GM23338 (cell line): ENCODE data around the gene UBAP2. TPM values are rescaled to one million over a fixed set of nuclear protein-coding genes. Genes with fewer than 3 reads are reported as not detected.

Source experiments
- ATAC-seq: fragments of 200-7000 bp; cut with Tn5 transposase; 3 replicates; pipeline ENCODE4 v1.9.1; 2020
- DNase-seq: peaks from one replicate; pipeline ENCODE4 v3.0.0-alpha.2; 2015; ENCODE audit warnings: low spot score
- H2AFZ ChIP-seq: fragments of 200-600 bp; sonication (generic); 2 replicates; pipeline ENCODE4 v1.8.0; 2016; ENCODE audit warnings: antibody characterized with exemption, mild to moderate bottlenecking, moderate library complexity
- H3F3A ChIP-seq: fragments of 200-600 bp; sonication (generic); replicated peaks from 2 replicates; pipeline ENCODE4 v1.8.0; 2017; ENCODE audit warnings: antibody characterized with exemption, mixed run types, low read depth
- H3K27ac ChIP-seq: fragments of 200-600 bp; sonication (generic); 2 replicates; pipeline ENCODE4 v1.6.1; 2016; ENCODE audit warnings: low read depth
- H3K27me3 ChIP-seq: fragments of 200-600 bp; sonication (generic); 2 replicates; pipeline ENCODE4 v1.8.0; 2016; ENCODE audit warnings: mild to moderate bottlenecking, mixed run types, moderate library complexity; ENCODE audit not compliant: insufficient read depth
- H3K36me3 ChIP-seq: fragments of 200-600 bp; sonication (generic); 2 replicates; pipeline ENCODE4 v1.8.0; 2016; ENCODE audit warnings: mild to moderate bottlenecking; ENCODE audit not compliant: insufficient read depth
- H3K4me1 ChIP-seq: fragments of 200-600 bp; sonication (generic); 2 replicates; pipeline ENCODE4 v1.8.0; 2016; ENCODE audit warnings: mild to moderate bottlenecking, moderate library complexity; ENCODE audit not compliant: insufficient read depth
- H3K4me2 ChIP-seq: fragments of 200-600 bp; sonication (generic); 2 replicates; pipeline ENCODE4 v1.7.1; 2017; ENCODE audit warnings: mixed run types
- H3K4me3 ChIP-seq: fragments of 200-600 bp; sonication (generic); 2 replicates; pipeline ENCODE4 v1.6.1; 2016; ENCODE audit warnings: mixed run types
- H3K79me2 ChIP-seq: fragments of 200-600 bp; sonication (generic); replicated peaks from 2 replicates; pipeline ENCODE4 v1.8.0; 2017; ENCODE audit warnings: mild to moderate bottlenecking; ENCODE audit not compliant: insufficient read depth
- H3K9me2 ChIP-seq: fragments of 200-600 bp; sonication (generic); 2 replicates; pipeline ENCODE4 v1.8.0; 2017; ENCODE audit not compliant: insufficient read depth
- H4K20me1 ChIP-seq: fragments of 200-600 bp; sonication (generic); replicated peaks from 2 replicates; pipeline ENCODE4 v1.8.0; 2017; ENCODE audit warnings: mild to moderate bottlenecking; ENCODE audit not compliant: insufficient read depth
- H3K27ac Mint-ChIP-seq: 2 replicates; pipeline ENCODE4 v1.8.0; 2020; ENCODE audit warnings: inconsistent platforms, mild to moderate bottlenecking, moderate library complexity, mixed read lengths
- H3K27me3 Mint-ChIP-seq: 3 replicates; pipeline ENCODE4 v1.8.0; 2022; ENCODE audit warnings: low read depth, mild to moderate bottlenecking, moderate library complexity, mixed read lengths, inconsistent platforms; ENCODE audit not compliant: insufficient read depth, poor library complexity
- H3K36me3 Mint-ChIP-seq: 3 replicates; pipeline ENCODE4 v1.8.0; 2021; ENCODE audit warnings: low read depth, mild to moderate bottlenecking, inconsistent platforms, moderate library complexity, mixed read lengths
- H3K4me1 Mint-ChIP-seq: 3 replicates; pipeline ENCODE4 v1.8.0; 2020; ENCODE audit warnings: mild to moderate bottlenecking, inconsistent platforms, mixed read lengths
- H3K4me3 Mint-ChIP-seq: 3 replicates; pipeline ENCODE4 v1.8.0; 2021; ENCODE audit warnings: moderate library complexity, mild to moderate bottlenecking, inconsistent platforms, mixed read lengths
- H3K9me3 Mint-ChIP-seq: 3 replicates; pipeline ENCODE4 v1.8.0; 2020; ENCODE audit warnings: moderate library complexity, mild to moderate bottlenecking, inconsistent platforms, mixed read lengths
- CREB1 ChIP-seq: fragments of 250-450 bp; sonication (Bioruptor Pico); IDR thresholded peaks from 2 replicates; pipeline ENCODE4 v1.5.0; 2020; ENCODE audit warnings: low read depth, mild to moderate bottlenecking, moderate library complexity
- EZH2 ChIP-seq: fragments of 200-600 bp; sonication (generic); IDR thresholded peaks from one replicate; pipeline ENCODE4 v1.8.0; 2017; ENCODE audit warnings: antibody characterized with exemption, mild to moderate bottlenecking, low read depth; ENCODE audit not compliant: unreplicated experiment
- EZH2phosphoT487 ChIP-seq: fragments of 200-600 bp; sonication (generic); IDR thresholded peaks from one replicate; pipeline ENCODE4 v1.8.1; 2018; ENCODE audit warnings: antibody characterized with exemption; ENCODE audit not compliant: unreplicated experiment
- JUNB ChIP-seq: IDR thresholded peaks from one replicate; pipeline ENCODE4 v1.6.1; 2016; ENCODE audit warnings: antibody characterized with exemption; ENCODE audit not compliant: unreplicated experiment
- NANOG ChIP-seq: IDR thresholded peaks from 2 replicates; pipeline ENCODE4 v1.6.1; 2016; ENCODE audit warnings: antibody characterized with exemption, borderline replicate concordance
- POLR2AphosphoS5 ChIP-seq: IDR thresholded peaks from 2 replicates; pipeline ENCODE4 v1.6.1; 2016; ENCODE audit warnings: antibody characterized with exemption, low read depth
- REST ChIP-seq: IDR thresholded peaks from one replicate; pipeline ENCODE4 v1.6.1; 2018; ENCODE audit warnings: antibody characterized with exemption; ENCODE audit not compliant: unreplicated experiment
- ZNF114 ChIP-seq: fragments of 250-450 bp; sonication (Bioruptor Pico); IDR thresholded peaks from 2 replicates; pipeline ENCODE4 v1.5.0; 2020; ENCODE audit warnings: mild to moderate bottlenecking, moderate library complexity
- ZNF331 ChIP-seq: fragments of 250-450 bp; sonication (Bioruptor Pico); IDR thresholded peaks from 2 replicates; pipeline ENCODE4 v1.5.0; 2020; ENCODE audit warnings: low read depth, mild to moderate bottlenecking, moderate library complexity
- ZNF462 ChIP-seq: fragments of 250-450 bp; sonication (Bioruptor Pico); IDR thresholded peaks from 2 replicates; pipeline ENCODE4 v1.5.0; 2020; ENCODE audit warnings: mild to moderate bottlenecking, moderate library complexity
- polyA plus RNA-seq: library from polyadenylated mRNA; unstranded; fragments of >200 nt; fragmentation: Nextera tagmentation; extraction: Ambion mirVana; gene quantifications from 2 replicates; pipeline ENCODE4 v1.2.1, GENCODE V29; 2016
- total RNA-seq: library from RNA; depleted of rRNA; stranded (reverse); fragments of >200 nt; shearing (Covaris generic); gene quantifications from 2 replicates; pipeline ENCODE4 v1.2.3, GENCODE V29; 2014
- TF ChIP-seq, protein P1 (sequence below), 2 experiments: fragments of 200-600 bp in 1 of 2; sonication (generic) in 1 of 2; conservative IDR thresholded peaks; 2 replicates each; pipeline versions ENCODE4 v1.5.1 to v1.6.1; 2016 to 2017; ENCODE audit warnings: antibody characterized with exemption in 2 of 2, low read depth in 2 of 2, mild to moderate bottlenecking in 2 of 2, moderate library complexity in 1 of 2
- TF ChIP-seq, protein P2 (sequence below): IDR thresholded peaks from 2 replicates; pipeline ENCODE4 v1.6.1; 2016; ENCODE audit warnings: antibody characterized with exemption

The UBAP2 gene
- total and polyA plus RNA-seq, 2 experiments from 2014 or later = 47.4 to 56.4 TPM

DNA sequence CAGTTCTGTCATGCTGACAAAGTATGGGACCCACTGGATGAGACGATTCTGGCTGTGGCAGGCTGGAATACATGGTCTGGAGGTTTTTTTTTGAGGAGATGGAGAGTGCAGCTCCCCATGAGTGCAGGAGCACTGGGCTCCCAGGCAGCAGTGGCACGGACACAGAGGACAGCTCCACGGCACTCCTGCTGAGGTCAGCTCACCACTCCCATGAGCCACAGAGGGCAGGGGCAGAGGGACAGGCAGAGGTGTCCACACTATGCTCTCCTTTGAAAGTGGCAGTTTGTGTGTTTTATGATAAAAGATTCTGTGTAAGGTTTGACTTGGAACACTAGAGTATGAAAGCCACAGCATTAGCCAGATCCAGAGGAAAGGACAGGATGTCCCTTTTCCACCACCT is 117.4 kb downstream of the UBAP2 start (continued):
- TF ChIP-seq ZNF462 (CRISPR knock-in tag) (no peak), ZNF114 (CRISPR knock-in tag) (no peak), REST (no peak), JUNB (no peak)

DNA sequence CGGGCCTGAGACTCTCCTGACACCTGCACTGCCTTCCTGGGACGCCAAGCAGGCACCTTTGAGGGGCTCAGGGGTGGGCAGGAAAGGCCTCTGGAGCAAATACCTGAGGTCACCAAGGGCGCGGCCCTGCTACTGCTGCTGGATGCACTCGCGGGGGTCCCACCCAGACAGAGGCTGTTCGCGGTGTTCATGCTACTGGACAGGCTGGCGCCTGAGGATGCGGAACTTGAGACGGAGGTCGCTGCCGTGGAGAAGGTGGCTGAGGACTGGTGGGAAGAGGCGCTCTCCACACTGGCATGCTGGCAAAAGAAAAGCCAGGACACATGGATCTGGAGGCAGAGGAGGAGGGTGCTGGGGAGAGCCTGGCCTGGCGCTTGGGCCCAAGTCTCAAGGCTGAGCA is 121.0 kb downstream of the UBAP2 start:
- H3K4me2 ChIP-seq = no peak overlapping the region
- Mint-ChIP-seq H3K9me3 (no peaks in the 10 kb centered on the region), H3K4me1 (peaks cover 10% of the 10 kb centered on the region), H3K36me3 (peaks cover 93% of the 10 kb centered on the region), H3K4me3 (no peak overlapping the region), H3K27me3 (peaks cover 23% of the 10 kb centered on the region), H3K27ac (no peak overlapping the region)
- no peak overlapping the region for H3K27ac ChIP-seq
- peaks cover 3% of the 10 kb centered on the region; the same call in 1 of the 2 replicates for H3F3A ChIP-seq
- no peaks in the 10 kb centered on the region for H3K9me2 ChIP-seq
- peaks cover 20% of the 10 kb centered on the region for H4K20me1 ChIP-seq
- no peak for ATAC-seq
- no peak overlapping the region for H2AFZ ChIP-seq
- no peaks in the 10 kb centered on the region; the same call in 1 of the 2 replicates for H3K79me2 ChIP-seq
- H3K4me3 ChIP-seq = no peak overlapping the region
- DNase-seq = no peak
- no peaks in the 10 kb centered on the region for H3K4me1 ChIP-seq
- H3K36me3 ChIP-seq = peaks cover 28% of the 10 kb centered on the region
- H3K27me3 ChIP-seq = no peaks in the 10 kb centered on the region
- TF ChIP-seq ZNF331 (no peak), ZNF114 (CRISPR knock-in tag) (no peak), NANOG (no peak), EZH2phosphoT487 (no peak), CREB1 (CRISPR knock-in tag) (no peak), EZH2 (no peak), POLR2AphosphoS5 (no peak)
- TF ChIP-seq, protein P1, sequence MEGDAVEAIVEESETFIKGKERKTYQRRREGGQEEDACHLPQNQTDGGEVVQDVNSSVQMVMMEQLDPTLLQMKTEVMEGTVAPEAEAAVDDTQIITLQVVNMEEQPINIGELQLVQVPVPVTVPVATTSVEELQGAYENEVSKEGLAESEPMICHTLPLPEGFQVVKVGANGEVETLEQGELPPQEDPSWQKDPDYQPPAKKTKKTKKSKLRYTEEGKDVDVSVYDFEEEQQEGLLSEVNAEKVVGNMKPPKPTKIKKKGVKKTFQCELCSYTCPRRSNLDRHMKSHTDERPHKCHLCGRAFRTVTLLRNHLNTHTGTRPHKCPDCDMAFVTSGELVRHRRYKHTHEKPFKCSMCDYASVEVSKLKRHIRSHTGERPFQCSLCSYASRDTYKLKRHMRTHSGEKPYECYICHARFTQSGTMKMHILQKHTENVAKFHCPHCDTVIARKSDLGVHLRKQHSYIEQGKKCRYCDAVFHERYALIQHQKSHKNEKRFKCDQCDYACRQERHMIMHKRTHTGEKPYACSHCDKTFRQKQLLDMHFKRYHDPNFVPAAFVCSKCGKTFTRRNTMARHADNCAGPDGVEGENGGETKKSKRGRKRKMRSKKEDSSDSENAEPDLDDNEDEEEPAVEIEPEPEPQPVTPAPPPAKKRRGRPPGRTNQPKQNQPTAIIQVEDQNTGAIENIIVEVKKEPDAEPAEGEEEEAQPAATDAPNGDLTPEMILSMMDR (conservative IDR thresholded peaks at IDR 0.05; ENCODE audit: low read depth in 2 of 2) = no peak
- TF ChIP-seq, protein P2, sequence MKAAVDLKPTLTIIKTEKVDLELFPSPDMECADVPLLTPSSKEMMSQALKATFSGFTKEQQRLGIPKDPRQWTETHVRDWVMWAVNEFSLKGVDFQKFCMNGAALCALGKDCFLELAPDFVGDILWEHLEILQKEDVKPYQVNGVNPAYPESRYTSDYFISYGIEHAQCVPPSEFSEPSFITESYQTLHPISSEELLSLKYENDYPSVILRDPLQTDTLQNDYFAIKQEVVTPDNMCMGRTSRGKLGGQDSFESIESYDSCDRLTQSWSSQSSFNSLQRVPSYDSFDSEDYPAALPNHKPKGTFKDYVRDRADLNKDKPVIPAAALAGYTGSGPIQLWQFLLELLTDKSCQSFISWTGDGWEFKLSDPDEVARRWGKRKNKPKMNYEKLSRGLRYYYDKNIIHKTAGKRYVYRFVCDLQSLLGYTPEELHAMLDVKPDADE = no peak
